NCI-H128 (cell line): Measurements from ENCODE around the gene EXOSC7.
"Not testable (repeated sequence)": the region's sequence is repeated elsewhere in the genome, so short reads cannot be mapped to it uniquely, and the experiment has no call there.

Experiments used
- DNase-seq: peaks from one replicate; lab custom pipeline; 2025; ENCODE audit not compliant: unreplicated experiment; lab: John Stamatoyannopoulos, UW

Gene EXOSC7

GRCh38 chr3:45053805-45054195 lies 77.8 kb downstream of the EXOSC7 start:
- not testable (repeated sequence) for DNase-seq

DNA sequence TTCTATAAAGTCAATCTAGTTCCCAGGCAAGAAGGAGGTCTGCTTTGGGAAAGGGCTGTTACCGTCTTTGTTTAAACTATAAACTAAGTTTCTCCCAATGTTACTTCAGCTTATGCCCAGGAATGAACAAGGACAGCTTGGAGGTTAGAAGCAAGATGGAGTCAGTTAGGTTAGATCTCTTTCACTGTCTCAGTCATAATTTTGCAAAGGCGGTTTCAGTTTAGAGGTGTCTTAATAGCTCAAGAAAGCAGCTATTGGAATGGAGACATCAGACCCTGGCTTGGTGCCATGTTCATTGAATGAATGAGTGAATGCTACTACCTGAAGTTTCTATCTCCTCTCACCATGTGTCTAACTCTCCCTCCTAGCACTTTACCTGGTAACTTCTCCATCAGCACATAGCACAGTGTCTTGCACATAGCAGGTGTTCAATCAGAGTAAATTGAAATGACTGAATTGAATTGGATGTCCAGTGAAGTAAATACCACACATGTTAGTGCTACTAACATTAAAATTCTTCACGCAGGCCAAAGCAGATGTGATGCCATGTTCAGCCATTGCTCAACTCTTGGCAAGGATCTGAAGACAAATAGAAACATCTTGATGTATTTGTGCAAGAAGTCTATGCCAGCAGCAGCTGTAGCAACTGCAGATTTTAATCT lies 78.3 kb downstream of the EXOSC7 start:
- no peak for DNase-seq

GRCh38 chr3:45055032-45055410 lies 79.0 kb downstream of the EXOSC7 start:
- no peak for DNase-seq

DNA sequence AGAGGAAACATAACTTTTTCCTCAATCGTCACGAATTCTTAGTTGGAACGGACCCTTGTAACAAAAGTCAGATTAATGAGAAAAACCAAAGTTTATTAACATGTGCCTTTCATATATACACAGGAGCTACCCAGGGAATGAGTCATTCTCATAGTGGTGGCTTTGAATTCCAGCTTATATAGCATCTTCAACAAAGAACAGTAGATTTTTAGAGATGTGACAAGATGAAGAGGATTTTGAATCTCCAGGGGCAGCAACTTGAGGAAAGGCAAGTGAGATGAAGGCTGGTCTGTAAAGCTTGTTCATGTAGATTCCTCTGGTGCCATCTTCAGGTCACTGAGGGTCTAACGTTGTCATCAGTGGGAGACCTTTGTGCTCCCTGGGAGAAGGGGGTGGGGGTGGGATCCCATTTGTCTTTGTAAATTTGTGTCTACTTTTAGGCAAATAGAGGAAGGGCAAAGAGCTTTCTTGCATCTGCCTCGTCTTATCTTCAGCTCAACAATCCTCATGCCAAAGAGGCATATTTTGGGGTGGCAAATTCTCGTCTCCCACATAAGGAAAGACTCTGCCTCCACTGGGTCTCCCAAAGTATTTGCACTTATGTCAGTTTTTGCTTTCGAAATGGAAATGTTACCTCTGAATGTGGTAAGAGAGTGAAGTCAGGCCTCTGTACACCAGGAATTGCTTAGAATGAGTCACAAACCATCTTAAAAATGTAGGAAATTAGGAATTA lies 79.5 kb downstream of the EXOSC7 start:
- no peak for DNase-seq

DNA sequence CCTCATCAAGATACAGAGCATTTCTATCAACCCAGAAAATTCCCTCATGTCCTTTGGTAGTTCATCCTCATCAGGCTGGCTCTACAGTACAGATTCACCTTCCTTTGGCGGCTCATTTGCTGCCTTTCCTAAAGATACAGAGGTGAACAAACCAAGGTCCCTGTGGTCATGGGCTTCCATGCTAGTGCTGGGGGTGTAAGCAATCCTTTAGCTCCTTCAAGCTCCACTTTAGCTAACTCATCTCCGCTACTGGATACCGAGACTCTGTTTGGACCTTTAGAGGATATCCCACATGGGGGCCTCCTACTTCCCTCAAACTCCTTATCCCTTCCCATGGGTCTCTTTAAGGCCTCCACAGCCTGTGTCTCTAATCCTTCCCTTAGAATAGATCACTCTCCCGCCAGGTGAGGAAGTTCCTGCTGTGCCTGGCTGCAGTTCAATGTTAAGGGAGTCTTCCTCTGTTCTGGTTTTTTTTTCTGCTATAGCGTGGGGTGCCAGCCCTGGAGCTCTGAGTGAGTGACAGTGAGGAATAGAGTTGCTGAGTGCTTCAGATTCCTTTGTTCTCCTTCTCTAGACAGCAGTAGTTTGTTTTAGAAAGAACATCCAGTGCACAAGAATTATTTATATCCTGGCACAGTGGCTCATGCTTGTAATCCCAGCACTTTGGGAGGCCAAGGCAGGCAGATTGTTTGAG lies 80.7 kb downstream of the EXOSC7 start:
- DNase-seq = no peak

- DNase-seq = no peak
Observed at GRCh38 chr3:45057557-45057956, 81.5 kb downstream of the EXOSC7 start.

- no peak for DNase-seq
Observed at GRCh38 chr3:45059132-45059531, 83.1 kb downstream of the EXOSC7 start.

GRCh38 chr3:45060165-45060892 lies 84.3 kb downstream of the EXOSC7 start:
- DNase-seq = no peak
